Bronchial epithelial cell (primary cell): Measurements from ENCODE around the gene ABTB2. TPM values are rescaled to one million over a fixed set of nuclear protein-coding genes. Genes with fewer than 3 reads are reported as not detected.

ENCODE experiments used
- DNase-seq: peaks from one replicate; pipeline ENCODE4 v3.0.0-alpha.2; 2010; ENCODE audit warnings: low read depth
- FAIRE-seq: peaks from 2 replicates; lab custom pipeline; 2011; peaks lifted over from hg19 to GRCh38; lab: Jason Lieb, UNC
- H3K27me3 ChIP-seq: 2 replicates; pipeline ENCODE4 v1.5.1; 2011; ENCODE audit warnings: low read length; ENCODE audit not compliant: control insufficient read depth, insufficient read depth
- H3K36me3 ChIP-seq: 2 replicates; pipeline ENCODE4 v1.5.1; 2011; ENCODE audit warnings: low read length; ENCODE audit not compliant: control insufficient read depth, insufficient read depth
- H3K4me3 ChIP-seq: 2 replicates; pipeline ENCODE4 v1.5.1; 2011; ENCODE audit warnings: mild to moderate bottlenecking, low read depth, low read length, control low read depth
- total RNA-seq: library from RNA; depleted of rRNA; stranded (reverse); fragments of >200 nt; gene quantifications from 2 replicates; pipeline ENCODE4 v1.2.1, GENCODE V29; 2014
- TF ChIP-seq, protein P1 (sequence below): IDR thresholded peaks from 2 replicates; pipeline ENCODE4 v1.5.1; 2011; ENCODE audit warnings: mild to moderate bottlenecking, moderate library complexity, low read length, control low read depth, inconsistent platforms; ENCODE audit not compliant: insufficient read depth, severe bottlenecking

The ABTB2 gene
- total RNA-seq, 1 donor from 2014 or later = 0.53 TPM

DNA sequence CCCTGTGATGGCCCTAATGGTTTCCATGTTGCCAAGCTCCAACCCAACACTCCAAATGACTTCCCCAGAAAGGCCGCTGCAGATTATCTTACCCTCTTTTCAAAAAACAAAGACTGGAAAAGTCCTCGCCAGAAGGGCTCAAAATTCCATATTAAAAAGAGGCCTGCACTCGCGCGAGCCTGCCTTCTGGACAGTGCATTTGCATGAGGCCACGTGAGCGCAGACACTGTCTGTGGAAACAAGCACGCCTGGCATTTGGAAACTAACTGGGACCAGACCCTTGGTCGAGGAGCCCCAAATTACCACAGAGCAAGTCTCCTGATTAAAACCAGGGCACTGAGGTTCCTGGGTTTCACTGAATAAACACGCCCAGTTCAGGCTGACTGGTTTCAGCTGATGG, 42.9 kb downstream of the ABTB2 start:
- Histone ChIP-seq H3K4me3 (no peak overlapping the region), H3K36me3 (no peaks in the 10 kb centered on the region), H3K27me3 (peaks cover 5% of the 10 kb centered on the region)
- DNase-seq = no peak
- TF ChIP-seq, protein P1, sequence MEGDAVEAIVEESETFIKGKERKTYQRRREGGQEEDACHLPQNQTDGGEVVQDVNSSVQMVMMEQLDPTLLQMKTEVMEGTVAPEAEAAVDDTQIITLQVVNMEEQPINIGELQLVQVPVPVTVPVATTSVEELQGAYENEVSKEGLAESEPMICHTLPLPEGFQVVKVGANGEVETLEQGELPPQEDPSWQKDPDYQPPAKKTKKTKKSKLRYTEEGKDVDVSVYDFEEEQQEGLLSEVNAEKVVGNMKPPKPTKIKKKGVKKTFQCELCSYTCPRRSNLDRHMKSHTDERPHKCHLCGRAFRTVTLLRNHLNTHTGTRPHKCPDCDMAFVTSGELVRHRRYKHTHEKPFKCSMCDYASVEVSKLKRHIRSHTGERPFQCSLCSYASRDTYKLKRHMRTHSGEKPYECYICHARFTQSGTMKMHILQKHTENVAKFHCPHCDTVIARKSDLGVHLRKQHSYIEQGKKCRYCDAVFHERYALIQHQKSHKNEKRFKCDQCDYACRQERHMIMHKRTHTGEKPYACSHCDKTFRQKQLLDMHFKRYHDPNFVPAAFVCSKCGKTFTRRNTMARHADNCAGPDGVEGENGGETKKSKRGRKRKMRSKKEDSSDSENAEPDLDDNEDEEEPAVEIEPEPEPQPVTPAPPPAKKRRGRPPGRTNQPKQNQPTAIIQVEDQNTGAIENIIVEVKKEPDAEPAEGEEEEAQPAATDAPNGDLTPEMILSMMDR = no peak
- FAIRE-seq = no peak

DNA sequence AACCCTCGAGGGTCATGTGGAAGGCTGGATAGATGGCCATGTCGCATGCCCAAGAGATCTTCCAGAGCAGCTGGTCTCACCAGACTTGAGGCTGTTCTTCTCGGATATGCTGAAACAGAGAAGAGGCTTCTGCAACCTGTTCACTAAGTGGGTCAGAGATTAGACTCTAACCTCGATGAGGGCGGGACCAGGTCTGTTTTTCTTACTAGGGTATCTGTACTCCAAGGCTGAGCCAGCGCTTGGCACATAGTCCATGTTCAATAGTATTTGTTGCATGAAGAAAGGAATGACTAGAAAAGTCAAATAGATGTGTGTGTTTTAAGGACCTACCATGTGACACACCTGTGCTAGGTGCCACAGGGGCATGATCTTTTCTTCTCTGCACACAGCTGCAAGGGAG, 43.6 kb downstream of the ABTB2 start:
- Histone ChIP-seq H3K4me3 (no peak overlapping the region), H3K36me3 (no peaks in the 10 kb centered on the region), H3K27me3 (peaks cover 5% of the 10 kb centered on the region)
- TF ChIP-seq, protein P1 = no peak
- no peak for FAIRE-seq
- DNase-seq = no peak

DNA sequence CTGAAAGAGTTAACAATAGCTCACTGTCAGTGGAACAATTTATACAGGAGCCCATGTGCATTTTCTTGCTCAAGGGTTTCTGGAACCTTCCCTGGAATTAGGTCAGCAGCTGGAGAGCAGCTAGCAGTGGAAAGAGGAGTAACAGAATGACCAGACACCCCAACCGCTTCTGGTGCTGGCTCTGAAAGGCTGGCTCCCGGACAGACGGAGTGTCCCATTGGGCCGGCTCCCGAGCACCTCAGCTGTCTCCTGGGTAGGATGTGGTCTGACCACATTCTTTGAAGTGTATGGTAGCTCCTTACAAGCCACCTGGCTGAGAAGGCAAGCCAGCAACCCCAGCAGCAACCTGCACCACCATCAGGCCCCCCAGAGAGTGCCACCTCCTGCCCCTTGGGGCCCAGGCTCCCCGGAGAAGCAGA, 44.7 kb downstream of the ABTB2 start:
- no peak overlapping the region for H3K4me3 ChIP-seq
- DNase-seq = no peak
- TF ChIP-seq, protein P1 = no peak
- H3K36me3 ChIP-seq = no peaks in the 10 kb centered on the region
- peaks cover 5% of the 10 kb centered on the region for H3K27me3 ChIP-seq
- FAIRE-seq = no peak

DNA sequence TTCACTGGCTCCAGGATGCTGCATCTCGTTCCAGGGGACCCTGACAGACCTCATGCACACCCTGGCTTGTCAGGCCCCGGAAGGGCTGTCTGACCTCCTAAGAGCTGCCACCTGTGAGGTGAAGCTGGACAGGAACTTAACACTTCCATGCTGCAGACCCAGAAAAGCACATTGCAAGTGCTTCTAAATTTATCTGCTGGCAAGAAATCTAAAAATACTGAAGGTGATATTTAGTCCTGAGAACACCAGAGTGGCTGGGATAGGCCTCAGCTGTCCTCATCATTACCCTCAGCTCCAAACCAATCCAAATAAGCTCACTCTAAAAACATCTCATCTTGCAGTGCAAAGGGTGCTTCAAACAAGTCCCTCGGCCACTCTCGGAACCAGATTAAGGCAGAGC, 46.7 kb downstream of the ABTB2 start:
- TF ChIP-seq, protein P1 = no peak
- FAIRE-seq (no peak), DNase-seq (no peak)
- Histone ChIP-seq H3K36me3 (no peaks in the 10 kb centered on the region), H3K4me3 (no peak overlapping the region), H3K27me3 (peaks cover 4% of the 10 kb centered on the region)

DNA sequence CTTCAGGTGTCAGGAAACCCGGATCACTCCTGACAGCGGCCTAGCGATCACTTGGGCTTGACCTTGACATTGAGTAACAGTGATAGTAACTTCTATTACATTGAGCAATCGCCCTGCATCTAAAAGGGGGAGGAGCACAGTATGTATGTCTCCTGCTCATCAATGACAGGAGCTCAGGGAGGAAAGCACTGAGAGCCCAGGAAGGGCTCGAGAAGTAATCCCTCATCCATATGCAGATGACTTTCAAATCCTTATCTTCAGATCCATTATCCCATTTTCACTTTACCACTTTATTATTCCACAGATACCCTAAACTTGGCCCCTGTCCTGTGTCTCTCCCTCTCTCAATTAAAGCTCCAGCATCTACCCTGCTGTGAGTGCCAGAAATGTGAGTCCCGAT, 47.8 kb downstream of the ABTB2 start:
- DNase-seq (no peak), FAIRE-seq (no peak)
- TF ChIP-seq, protein P1 = no peak
- H3K4me3 ChIP-seq = no peak overlapping the region
- H3K36me3 ChIP-seq = no peaks in the 10 kb centered on the region
- no peaks in the 10 kb centered on the region for H3K27me3 ChIP-seq

DNA sequence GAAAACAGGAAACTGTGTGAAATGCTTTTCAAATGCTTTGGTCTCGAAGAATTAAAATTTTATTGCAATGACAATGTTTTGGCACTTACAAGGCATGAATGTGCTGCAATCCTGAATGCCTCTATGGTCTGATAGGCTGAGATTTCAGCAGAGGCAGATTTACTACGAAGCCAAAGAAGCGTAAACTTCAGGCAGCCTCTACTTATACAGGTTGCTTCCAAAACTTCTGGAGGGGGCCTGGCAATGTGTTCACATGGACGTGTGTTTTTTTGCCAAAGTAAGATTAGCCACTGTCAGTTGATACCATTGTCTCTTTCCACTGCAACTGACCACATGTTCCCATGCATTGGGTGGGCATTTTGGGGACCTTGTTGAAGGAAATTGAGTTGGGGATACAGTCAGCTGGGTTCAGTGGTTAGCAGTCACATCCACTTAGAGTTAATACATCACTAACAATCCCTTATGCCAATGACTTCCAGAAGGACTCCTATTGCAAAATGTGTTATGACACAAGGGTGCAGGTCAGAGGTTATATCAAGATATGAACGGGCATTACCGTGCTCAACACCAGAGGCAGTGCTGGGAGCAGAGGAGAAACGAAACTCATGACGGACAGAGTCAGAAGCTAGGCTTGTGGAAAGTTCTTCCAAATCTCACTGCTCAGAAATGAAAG, 48.8 kb downstream of the ABTB2 start:
- H3K4me3 ChIP-seq = no peak overlapping the region
- no peak for DNase-seq
- TF ChIP-seq, protein P1 = no peak
- H3K36me3 ChIP-seq = no peaks in the 10 kb centered on the region
- no peaks in the 10 kb centered on the region for H3K27me3 ChIP-seq
- FAIRE-seq = no peak
